Left hindlimb (tissue), 1 donor: Measurements from ENCODE around the gene VTCN1.

Source experiments
- DNase-seq: peaks from one replicate; pipeline ENCODE4 v3.0.0-alpha.2; 2018

VTCN1 gene

DNA sequence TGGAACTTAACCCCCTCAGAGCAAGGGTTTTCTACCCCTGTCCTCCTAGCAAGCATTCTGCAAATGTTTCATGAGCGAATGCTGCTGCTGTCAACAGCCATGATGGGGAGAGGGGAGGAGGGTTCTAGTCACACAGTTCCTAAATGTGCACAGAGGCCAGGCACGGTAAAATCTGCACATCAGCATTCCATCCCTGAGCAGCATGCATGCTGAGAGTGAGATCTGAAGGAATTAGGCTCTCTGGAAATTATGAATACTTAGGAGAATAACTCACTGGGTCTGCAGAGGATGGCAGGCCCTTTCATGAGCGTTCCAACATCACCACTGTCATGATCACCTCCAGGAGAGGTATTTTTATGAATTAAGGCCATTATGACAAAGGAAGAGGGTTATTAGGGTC lies 2.1 kb downstream of the VTCN1 start:
- DNase-seq: no peak

DNA sequence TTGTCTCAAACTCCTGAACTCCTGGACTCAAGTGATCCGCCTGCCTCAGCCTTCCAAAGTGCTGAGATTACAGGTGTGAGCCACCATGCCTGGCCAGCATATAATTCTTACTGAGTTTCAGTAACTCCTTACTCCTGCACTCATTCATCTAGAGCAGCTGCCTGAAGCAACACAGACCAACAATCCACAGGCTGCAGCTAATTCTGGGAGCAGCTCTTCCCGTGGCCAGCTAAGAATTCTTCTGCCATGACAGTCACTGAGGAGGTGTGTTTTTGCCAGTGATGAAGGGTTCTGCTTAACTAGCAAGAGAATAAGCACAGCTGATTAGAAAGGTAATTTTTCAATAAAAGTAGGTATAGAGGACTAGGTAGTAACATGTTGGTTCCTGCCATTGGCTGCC lies 5.4 kb downstream of the VTCN1 start:
- DNase-seq: no peak

- no peak for DNase-seq
These were observed 8.9 kb downstream of the VTCN1 start for GRCh38 chr1:117201808-117202207.

DNA sequence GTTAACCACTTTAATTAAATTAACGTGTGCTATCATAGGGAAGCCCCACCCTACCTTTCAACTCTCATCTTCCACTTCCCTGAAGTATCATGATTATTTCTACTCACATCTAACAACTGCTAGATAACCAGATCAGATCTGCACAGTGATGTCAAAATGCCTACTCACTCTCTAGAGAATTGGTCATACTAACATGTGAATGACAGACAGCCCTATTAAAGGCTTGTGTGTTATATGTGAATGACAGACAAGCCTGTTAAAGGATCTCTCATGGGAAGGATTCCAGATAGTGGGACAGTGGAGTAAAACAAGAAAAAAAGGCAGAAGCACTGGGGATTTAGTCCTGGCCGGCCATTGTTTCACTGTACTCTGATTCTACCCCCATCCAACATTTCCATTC lies 12.6 kb downstream of the VTCN1 start:
- no peak for DNase-seq

- no peak for DNase-seq
These were observed 21.0 kb downstream of the VTCN1 start for GRCh38 chr1:117189726-117190125.

DNA sequence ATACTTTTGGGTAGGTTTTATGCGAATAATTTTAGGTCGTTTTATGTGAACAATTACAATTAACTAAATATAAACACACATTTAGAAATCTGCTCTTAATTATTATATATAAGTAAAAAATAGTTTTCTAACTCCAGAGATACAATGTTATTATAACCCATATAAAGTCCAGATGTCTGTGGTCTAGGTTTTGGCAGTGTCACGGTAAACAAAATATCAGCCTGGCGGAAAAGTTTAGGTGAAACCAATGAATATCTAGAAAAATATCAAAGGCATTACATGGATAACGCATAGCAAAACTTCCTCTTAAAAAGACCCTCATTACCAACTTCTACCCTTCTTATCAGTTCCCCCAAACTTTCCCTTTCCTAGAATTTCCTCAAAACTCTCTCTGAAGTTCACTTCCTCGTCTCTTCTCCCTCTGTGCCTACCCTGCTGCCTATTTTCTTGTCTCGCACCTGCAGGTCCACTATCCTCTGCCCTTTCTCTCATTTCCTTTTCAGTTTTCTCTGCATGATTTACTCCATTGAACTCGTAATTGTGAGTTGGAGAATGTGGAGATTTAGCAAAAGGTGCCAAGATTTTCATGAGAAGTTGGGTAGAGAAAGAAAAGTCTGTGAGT lies 21.8 kb downstream of the VTCN1 start:
- no peak for DNase-seq

GRCh38 chr1:117188170-117188815 lies 22.4 kb downstream of the VTCN1 start:
- DNase-seq: no peak

DNA sequence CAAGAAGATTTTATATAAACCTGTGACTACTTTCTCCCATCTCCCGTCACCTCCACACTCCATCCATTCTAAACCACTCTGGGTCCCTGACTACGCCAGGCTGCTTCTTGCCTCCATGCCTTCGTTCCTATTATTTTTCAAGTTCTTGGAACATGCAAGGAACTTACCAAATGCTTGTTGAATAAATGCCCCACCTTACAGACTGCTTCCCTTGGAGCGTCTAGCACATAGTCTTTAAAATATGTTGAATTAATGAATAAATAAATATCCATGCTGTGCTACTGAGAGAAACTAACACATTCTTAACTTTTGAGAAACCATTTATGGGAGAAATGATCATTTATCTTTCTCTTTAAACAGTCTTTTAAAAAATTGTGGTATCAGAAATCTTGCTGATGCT lies 27.6 kb downstream of the VTCN1 start:
- no peak for DNase-seq

- DNase-seq: no peak
These were observed 28.4 kb downstream of the VTCN1 start for GRCh38 chr1:117182319-117182718.

DNA sequence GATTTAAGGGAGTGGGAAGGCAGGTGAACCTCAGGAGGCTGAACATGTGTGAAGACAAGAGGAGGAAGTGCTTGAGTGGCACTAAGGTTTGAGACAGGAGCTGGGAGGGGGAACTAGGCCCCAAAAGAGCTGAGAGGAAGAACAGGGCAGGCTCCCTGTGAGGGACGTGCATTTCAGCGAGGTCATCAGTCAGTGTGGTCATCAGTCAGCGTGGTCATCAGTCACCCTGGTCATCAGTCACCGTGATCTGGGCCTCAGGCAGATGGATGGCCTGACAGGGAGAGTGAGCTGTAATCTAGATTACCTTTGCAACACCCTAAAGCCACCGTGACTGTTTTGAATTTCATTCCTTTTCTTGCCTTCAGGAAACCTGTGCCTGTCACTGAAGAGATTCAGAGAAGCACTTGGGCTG lies 29.1 kb downstream of the VTCN1 start:
- DNase-seq: no peak

DNA sequence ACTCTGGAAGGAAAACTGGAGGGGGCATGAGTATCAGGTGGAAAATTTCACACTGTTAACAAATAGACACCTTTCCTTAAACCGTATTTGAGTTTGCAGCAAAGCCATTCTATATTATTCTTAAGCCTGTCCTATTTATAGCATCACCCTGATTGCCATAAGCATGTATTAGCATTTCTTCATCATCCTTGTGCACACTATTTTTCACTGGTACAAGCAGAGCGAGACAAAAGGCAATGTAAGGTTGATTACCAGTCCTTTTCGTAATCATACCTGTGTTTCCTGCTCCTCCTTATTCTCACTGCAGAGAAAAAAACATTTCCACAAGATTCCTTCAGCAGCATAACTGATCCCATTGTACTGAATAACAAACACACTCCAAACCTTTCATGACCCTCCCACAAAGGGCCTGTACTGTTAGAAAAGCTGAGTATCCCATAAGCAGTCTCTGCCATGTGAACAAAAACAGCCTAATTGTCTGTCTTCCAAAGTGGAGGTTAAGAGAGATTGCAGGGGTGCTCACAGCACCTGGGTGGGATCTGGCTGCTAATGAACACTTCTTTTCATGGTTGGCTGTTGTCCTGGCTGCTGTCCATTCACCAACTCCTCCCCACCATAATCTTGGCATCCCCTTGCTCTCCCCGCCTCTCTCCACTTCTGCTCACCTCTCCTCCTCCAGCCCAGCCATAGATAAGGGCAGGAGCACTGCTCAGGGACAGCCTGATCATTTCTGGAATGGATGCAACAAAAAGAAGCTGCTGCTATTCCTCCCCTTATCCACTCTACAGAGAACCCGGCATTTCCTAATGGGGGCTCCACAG lies 30.4 kb downstream of the VTCN1 start:
- peak; percentile 30 for DNase-seq

DNA sequence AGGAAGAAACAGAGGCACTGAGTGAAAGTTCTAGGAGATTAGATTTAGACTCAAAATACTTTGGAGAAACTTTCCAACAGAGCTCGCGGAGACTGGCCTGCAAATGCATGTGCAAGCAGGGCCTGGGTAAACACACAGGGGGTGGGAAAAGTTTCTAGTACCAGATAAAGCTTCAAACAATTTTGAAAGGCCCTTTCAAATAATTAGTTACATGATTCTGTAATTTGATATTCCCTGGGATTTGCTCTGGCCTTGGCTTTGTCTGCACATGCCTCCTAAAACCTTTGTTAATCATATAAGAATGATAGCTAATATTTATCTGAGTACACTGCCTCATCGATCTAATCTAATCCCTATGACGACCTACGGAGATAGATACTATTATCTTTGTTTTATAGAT lies 31.3 kb downstream of the VTCN1 start:
- no peak for DNase-seq

GRCh38 chr1:117178756-117179155 lies 32.0 kb downstream of the VTCN1 start:
- no peak for DNase-seq

DNA sequence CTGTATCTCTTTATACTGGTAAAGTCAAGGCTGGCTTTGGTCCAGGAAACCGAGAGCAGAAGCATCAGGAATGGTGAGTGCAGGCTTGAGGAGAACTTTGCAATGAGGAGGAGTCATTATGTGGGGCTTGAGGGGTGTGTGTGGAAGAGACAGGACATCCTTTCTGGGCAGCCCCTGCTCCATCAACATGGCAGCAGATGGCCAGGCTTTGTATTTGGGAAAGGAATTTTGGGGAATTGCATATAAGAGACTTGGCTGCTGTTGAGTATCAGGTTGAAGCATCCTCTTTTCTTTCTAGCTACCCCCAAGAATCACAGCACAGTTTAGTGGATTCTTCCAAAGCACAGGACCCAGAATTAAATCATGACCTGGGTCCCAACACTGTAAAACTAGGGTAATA lies 33.4 kb downstream of the VTCN1 start:
- DNase-seq: no peak

GRCh38 chr1:117176579-117176978 lies 34.1 kb downstream of the VTCN1 start:
- no peak for DNase-seq

DNA sequence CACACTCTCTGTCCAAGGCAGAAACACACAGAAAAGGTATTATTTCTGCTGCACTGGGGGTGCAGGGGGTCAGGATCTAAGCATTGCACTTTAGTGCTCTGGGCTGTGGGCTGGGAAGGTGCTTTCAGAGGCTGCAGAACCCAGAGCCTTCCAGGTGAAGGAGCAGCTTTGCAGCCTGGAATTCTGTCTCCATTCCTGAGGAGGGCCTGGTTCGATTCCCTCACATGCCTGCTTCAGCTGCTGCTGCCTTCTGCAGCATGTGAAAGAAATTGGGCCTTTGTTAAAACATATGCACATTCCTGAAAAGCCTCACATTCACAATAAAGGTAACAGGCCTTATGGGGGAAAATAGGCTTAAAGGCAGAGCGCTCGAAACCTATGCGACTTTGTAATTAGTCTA lies 35.9 kb downstream of the VTCN1 start:
- no peak for DNase-seq

DNA sequence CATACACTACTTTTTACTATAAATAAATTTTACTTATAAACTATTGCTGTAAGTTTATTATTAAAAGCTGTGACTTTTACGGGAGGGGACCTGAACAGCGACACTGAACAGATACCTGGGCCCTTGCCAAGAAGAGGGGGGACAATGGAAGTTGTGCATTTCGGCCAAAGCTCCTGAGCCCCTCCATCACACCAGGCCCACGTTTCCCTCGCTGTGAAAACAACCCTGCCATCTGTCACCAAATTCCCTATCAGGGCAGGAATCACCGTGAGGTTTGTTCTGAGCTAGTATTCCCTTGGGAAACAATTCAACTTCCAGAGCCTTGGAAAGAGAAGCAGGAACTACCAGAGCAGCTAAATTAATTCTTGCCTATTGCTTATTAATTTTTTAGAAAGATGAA lies 37.0 kb downstream of the VTCN1 start:
- DNase-seq: no peak

GRCh38 chr1:117173006-117173405 lies 37.7 kb downstream of the VTCN1 start:
- DNase-seq: no peak

- DNase-seq: no peak
These were observed 38.7 kb downstream of the VTCN1 start for GRCh38 chr1:117171900-117172511.

GRCh38 chr1:117169871-117170596 lies 40.7 kb downstream of the VTCN1 start:
- no peak for DNase-seq

DNA sequence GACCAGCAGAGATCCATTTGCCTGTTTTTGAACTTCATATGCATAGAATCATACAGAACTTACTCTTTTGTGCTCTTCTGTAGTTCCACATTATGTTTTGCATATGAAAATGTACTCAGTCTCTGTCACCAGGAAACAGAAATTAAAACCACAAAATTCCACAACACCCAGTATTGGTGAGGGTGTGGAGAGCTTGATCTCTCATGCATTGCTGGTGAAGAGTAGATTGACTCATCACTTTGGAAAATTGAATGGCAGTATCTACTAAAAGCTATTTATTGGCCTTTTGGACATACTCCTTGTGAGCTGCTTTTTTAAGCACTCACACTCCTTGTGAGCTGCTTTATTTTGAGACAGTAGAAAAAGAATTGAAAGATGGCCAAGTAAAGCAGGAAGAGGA lies 43.3 kb downstream of the VTCN1 start:
- DNase-seq: no peak

GRCh38 chr1:117166076-117166475 lies 44.7 kb downstream of the VTCN1 start:
- no peak for DNase-seq

DNA sequence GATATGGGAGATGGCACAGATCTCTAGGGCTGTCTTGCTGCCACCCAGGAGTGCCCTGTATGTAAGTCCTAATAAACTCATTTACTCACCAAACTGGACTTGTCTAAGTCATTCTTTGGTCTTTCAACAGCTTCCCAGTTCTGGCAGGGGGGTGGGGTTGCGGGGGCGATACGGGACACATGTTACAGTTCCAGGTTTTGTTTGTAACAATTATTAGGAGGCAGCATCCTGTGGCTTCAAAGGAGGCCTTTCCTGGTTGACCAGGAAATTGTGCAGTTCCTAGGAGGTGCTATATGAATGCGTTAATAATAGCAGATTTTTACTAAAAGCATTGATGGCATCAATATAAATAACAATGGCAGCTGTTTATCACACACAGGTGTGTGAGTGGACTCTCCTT lies 46.5 kb downstream of the VTCN1 start:
- no peak for DNase-seq
